KG1 (cell line): ENCODE data around the gene KLHL20.
"Not testable (repeated sequence)": the region's sequence is repeated elsewhere in the genome, so short reads cannot be mapped to it uniquely, and the experiment has no call there.

Source experiments
- DNase-seq: peaks from one replicate; lab custom pipeline; 2025; lab: John Stamatoyannopoulos, UW

KLHL20 gene

DNA sequence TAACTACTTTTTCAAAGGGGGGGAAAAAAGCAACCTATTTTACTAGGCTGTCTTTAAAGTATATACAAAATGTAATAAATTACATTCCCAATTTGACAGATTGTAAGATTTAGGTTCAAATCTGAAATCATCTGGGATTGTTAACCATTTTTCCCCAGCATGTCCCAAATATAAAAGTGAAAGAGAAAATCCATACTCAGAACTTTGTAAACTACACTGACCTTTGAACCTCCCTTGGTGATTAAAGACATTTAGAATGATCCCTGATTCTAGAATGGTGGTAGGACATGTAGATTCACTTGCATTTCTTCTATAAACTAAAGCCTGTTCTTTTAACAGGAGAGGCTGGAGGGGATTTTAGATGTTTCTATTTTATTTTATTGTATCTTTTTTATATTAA lies 39.0 kb downstream of the KLHL20 start:
- no peak for DNase-seq

- DNase-seq: no peak
These were observed 42.9 kb downstream of the KLHL20 start for GRCh38 chr1:173757666-173758065.

DNA sequence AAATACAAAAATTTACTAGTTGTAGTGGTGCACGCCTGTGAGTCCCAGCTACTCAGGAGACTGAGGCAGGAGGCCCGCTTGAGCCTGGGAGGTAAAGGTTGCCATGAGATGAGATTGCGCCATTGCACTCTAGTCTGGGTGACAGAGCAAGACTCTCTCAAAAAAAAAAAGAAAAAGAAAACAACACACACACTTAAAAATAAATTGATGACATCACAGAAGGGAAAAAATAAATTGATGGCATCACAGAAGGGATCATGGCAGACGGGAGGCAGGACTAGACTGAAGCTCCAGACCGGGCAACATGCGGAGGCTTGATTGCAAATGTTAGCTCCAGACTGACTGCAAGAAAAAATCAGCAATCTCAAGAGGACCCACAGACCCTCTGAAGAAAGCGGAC lies 43.3 kb downstream of the KLHL20 start:
- no peak for DNase-seq

DNA sequence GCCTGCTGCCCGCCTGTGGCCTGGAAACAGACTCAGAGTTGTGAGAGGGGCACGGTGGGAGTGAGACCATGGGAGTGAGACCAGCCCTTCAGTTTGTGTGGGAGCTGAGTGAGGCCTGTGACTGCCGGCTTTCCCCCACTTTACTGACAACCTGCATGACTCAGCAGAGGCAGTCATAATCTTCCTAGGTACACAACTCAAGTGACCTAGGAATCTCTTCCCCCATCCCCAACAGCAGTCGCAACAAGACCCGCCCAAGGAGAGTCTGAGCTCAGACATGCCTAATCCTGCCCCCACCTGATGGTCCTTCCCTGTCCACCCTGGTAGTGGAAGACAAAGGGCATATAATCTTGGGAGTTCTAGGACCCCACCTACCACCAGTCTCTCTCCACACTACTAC lies 44.2 kb downstream of the KLHL20 start:
- no peak for DNase-seq

DNA sequence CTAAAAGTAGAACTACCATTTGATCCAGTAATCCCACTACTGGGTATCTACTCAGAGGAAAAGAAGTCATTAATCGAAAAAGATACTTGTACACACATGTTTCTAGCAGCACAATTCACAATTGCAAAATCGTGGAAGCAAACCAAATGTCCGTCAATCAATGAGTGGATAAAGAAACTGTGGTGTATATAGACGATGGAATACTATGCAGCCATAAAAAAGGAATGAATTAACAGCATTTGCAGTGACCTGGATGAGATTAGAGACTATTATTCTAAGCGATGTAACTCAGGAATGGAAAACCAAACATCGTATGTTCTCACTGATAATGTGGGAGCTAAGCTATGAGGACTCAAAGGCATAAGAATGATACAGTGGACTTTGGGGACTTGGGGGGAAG lies 49.5 kb downstream of the KLHL20 start:
- not testable (repeated sequence) for DNase-seq

- DNase-seq: no peak
These were observed 53.4 kb downstream of the KLHL20 start for GRCh38 chr1:173768206-173768605.

DNA sequence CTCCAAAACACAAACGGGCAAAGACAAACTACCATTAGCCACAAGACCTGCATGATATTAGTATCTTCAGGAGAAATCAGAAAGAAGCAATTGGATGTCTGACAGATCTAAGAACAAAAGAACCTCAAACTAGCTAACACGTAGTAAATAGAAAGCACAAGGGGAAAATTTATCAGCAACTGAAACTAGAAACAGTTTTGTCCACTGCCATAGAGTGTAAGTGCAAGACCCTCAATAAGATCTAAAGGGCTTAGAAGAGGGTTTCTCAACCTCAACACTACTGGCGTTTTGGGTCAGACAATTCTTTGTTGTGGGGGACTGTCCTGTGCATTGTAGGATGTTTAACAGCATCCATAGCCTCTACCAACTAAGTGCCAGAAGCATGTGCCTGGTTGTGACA lies 54.0 kb downstream of the KLHL20 start:
- no peak for DNase-seq

DNA sequence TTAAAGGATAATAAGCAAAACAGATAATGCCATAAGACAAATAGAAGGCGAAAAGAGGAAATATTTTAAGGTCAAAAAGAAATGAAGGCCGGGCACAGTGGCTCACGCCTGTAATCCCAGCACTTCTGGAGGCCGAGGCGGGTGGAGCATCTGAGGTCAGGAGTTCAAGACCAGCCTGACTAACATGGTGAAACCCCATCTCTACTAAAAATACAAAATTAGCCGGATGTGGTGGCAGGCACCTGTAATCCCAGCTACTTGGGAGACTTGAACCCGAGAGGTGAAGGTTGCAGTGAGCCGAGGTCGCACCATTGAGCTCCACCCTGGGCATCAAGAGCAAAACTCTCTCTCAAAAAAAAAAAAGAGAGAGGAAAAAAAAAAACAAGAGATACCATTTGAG lies 55.5 kb downstream of the KLHL20 start:
- DNase-seq: not testable (repeated sequence)

GRCh38 chr1:173771560-173771959 lies 56.8 kb downstream of the KLHL20 start:
- no peak for DNase-seq

DNA sequence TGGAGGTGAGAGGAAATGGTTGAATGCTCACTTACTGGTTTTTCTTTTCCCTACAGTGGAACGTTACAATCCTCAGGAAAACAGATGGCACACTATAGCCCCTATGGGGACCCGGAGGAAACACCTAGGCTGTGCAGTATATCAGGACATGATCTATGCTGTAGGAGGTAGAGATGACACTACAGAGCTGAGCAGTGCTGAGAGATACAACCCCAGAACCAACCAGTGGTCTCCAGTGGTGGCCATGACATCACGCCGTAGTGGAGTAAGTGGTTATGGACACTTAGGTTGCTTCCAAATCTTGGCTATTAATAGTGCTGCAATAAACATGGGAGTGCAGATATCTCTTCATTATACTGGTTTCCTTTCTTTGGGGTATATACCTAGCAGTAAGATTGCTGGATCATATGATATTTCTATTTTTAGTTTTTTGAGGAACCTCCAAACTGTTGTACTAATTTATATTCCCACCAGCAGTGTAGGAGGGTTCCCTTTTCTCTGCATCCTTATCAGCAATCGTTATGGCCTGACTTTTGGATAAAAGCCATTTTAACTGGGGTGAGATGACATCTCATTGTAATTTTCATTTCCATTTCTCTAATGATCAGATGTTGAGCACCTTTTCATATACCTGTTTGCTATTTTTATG lies 60.9 kb downstream of the KLHL20 start:
- no peak for DNase-seq

GRCh38 chr1:173779936-173780335 lies 65.2 kb downstream of the KLHL20 start:
- DNase-seq: no peak

DNA sequence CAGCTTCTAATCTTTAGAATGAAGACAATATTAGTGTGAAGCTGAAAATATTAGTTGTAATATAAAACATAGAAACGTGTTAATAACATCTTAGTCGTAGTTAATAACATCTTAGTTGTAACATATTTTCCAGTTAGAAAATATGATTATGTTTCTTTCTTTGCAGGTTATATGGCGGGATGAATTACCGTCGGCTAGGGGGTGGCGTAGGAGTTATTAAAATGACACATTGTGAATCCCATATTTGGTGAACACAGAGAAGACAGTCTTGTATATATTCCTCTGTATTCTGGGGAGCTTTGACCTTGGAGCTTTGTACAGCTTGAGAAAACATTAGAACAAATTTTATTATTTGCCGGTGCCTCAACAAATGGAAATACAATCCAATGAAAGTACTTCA lies 70.2 kb downstream of the KLHL20 start:
- DNase-seq: no peak

DNA sequence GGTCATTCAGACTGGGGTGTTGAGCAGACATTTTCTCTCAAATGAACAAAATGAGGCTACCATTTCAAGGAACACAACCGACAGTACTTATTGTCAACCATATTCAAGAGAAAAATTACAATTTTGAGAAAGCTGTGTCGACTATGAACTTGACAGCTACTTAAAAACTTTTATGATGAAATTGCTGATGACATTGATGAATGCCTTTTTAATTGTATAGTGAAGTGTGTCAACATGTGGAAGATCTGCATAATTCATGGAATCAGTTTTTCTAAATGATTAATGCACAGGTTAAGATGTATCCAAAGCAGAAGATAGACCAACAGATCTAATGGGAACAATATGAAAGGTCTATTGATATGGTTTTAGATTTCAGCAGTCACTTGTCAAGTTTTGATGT lies 75.1 kb downstream of the KLHL20 start:
- DNase-seq: no peak

DNA sequence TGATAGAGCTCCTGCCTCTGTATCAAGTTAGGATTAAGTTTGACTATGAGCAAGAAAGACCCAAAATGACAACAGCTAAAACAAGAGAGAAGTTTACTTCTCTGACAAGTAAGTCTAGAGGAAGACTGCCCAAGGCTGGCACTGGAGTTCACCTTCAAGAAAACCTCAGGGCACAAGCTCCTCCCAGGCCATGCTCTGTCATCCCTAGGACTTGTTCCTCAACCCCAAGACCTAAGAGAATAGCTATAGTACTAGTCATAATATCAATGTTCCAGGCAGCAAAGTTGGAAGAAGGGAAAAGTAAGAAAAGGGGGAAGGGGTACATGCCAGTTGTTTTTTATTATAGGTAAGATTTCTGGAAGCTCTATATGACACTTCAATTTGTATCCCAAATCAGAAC lies 83.3 kb downstream of the KLHL20 start:
- DNase-seq: no peak

DNA sequence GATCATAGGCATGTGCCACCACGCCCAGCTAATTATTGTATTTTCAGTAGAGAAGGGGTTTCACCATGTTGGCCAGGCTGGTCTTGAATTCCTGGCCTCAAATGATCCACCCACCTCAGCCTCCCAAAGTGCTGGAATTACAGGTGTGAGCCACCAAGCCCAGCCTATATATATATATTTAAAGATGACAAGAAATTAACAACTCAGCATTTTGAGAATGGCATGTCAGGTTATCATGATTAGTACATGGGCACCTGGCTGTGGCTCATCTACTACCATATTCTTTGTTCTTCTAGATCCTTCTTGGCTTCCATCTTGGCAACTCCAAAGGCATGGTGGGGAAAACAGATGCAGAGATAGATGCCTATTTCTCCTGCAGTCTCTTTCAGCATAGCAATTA lies 85.2 kb downstream of the KLHL20 start:
- not testable (repeated sequence) for DNase-seq

- DNase-seq: no peak
These were observed 88.2 kb downstream of the KLHL20 start for GRCh38 chr1:173802961-173803360.

DNA sequence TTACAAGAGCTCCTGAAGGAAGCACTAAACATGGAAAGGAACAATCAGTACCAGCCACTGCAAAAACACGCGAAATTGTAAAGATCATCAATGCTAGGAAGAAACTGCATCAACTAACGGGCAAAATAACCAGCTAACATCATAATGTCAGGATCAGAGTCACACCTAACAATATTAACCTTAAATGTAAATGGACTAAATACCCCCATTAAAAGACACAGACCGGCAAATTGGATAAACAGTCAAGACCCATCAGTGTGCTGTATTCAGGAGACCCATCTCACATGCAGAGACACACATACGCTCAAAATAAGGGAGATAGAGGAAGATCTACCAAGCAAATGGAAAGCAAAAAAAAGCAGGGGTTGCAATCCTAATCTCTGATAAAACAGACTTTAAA lies 98.9 kb downstream of the KLHL20 start:
- DNase-seq: not testable (repeated sequence)

DNA sequence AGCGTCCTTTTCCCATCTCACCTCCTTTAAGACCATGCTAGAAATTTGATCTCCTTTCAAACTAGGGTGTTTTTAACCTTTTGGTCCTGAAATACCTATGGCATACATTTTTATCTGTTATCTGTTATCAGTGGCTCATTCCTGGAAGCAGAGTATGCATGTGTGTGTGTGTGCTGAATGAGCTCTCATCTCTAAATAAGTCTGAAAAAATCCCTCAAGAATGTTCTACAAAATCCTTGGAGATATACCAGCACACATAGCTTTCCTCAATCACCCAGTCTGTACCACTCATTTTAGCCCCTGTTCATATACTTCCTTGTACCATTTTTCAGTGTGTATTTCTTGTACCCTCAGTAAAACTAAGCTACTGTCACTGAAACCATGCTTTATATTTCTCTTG lies 103.7 kb downstream of the KLHL20 start:
- DNase-seq: no peak

DNA sequence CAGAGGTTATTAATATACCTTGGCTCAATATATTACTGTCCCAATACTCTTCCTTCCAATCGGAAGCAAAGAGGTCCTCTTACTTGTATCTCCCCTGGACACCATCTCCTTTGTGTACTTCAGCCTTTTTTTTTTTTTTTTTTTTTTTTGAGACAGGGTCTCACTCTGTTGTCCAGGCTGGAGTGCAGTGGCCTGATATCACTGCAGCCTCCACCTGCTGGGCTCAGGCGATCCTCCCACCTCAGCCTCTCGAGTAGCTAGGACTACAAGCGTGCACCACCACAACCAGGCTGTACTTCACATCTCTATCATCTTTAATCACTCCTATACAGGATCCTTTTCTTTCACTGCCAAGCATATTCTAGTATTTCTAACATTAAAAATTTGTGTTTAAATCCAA lies 106.9 kb downstream of the KLHL20 start:
- no peak for DNase-seq

- DNase-seq: no peak
These were observed 109.1 kb downstream of the KLHL20 start for GRCh38 chr1:173823781-173824314.

- peak; percentile 93 for DNase-seq
These were observed 109.7 kb downstream of the KLHL20 start, which contains the start of the genes CENPL and DARS2 for GRCh38 chr1:173824315-173825081. Gene CENPL, minus strand, starts transcription at chr1:173824883. Its CDS starts 13,584 bp downstream, at chr1:173811299. Gene DARS2, plus strand, starts transcription at chr1:173824673. Its CDS starts 557 bp downstream, at chr1:173825230.

GRCh38 chr1:173827611-173828010 lies 112.8 kb downstream of the KLHL20 start:
- no peak for DNase-seq

- no peak for DNase-seq
These were observed 118.0 kb downstream of the KLHL20 start for GRCh38 chr1:173832748-173833147.
